NCI-H226 (cell line): Measurements from ENCODE around the gene AGAP3.

Experiments used
- DNase-seq: peaks from one replicate; pipeline ENCODE4 v3.0.0-alpha.2; 2015

Gene AGAP3

GRCh38 chr7:151057989-151058780 is 28.1 kb upstream of the AGAP3 start:
- DNase-seq = peak; percentile 100

GRCh38 chr7:151058781-151059366 is 27.4 kb upstream of the AGAP3 start:
- DNase-seq = no peak

- peak; percentile 82 for DNase-seq
Measured at GRCh38 chr7:151059367-151060112, 26.7 kb upstream of the AGAP3 start, which contains the start of gene SLC4A2. Gene SLC4A2 (plus strand): TSS chr7:151059589. CDS start chr7:151061988, 2,399 bp downstream.

GRCh38 chr7:151060113-151060415 is 26.2 kb upstream of the AGAP3 start:
- no peak for DNase-seq

DNA sequence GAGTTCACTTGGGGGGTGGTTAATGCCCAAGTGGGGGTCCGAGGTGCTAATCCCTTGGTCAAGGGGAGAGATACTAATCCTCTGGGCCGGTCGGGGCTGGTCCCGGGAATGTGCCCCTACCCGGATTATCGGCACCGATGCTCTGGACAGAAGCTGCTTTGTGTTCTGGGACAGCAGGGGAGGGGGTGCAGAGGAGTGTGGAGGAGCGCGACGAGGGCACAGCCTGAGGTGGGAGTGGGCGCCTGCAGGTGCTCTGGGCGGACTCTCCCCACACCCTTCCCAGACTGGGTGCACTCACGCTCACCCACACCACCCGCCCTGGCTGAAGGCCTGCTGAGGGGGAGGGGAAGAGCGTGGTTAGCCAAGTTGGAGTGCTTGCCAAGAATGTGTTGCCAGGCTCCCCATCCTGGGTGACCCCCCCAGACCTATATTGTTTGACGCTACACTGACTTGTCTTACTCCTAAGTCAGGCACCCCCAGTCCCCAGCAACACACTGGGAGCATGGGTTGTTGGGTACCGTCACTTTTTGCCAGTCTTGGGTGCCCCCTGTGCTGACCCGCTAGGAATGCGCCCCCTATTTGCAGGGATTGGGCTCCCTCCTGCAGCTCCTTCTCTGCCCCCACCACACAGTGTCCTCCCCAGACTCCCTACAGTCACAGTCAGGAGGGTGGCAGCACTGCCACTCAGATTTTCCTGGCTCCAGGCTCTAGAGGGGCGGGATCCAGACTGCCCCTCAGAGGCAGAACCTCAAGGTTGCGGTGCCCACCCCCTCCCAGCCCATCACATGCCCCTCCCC is 25.7 kb upstream of the AGAP3 start:
- peak; percentile 89 for DNase-seq

DNA sequence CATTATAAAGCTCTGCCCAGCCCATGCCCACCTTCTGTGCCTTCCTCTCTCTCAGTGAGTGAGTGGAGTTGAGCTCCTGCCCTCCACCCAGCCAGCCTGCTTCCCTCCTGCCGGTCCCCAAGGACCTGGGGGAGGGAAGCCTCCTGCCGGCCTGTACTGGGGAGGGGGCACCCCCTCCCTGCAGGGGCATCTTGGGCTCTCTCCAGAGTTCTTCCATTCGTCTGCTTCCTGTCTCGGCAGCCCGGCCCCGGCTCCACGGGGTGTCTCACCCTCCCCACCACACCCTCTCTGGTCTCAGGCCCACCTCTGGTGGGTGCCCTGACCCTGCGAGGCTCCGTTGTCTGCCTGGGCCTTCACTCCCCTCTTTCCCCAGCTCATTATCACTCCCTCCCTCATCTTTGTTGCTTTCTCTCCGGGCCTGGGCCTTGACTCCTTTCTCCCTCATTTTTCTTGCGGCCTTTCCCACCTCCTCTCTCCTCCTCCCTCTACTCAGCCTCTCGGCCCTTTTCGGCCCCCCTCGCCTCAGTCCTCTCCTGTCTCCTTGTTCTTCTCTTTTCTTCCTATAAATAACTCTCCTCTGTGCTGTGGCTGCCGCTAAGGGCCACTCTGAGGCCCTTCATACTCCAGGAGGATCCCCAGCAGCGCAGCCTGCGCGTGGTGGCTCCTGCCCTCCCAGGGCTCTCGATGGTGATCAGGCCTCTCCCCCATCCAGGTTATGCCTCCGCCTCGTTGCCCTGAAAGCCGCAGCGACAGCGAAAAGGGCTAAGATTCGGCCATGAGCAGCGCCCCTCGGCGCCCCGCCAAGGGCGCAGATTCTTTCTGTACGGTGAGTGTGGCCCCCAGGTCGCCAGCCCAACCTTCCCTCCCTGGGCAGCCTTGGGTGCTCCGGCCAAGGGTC is 24.8 kb upstream of the AGAP3 start:
- peak; percentile 71 for DNase-seq

- no peak for DNase-seq
Measured at GRCh38 chr7:151062111-151062398, 24.2 kb upstream of the AGAP3 start.

DNA sequence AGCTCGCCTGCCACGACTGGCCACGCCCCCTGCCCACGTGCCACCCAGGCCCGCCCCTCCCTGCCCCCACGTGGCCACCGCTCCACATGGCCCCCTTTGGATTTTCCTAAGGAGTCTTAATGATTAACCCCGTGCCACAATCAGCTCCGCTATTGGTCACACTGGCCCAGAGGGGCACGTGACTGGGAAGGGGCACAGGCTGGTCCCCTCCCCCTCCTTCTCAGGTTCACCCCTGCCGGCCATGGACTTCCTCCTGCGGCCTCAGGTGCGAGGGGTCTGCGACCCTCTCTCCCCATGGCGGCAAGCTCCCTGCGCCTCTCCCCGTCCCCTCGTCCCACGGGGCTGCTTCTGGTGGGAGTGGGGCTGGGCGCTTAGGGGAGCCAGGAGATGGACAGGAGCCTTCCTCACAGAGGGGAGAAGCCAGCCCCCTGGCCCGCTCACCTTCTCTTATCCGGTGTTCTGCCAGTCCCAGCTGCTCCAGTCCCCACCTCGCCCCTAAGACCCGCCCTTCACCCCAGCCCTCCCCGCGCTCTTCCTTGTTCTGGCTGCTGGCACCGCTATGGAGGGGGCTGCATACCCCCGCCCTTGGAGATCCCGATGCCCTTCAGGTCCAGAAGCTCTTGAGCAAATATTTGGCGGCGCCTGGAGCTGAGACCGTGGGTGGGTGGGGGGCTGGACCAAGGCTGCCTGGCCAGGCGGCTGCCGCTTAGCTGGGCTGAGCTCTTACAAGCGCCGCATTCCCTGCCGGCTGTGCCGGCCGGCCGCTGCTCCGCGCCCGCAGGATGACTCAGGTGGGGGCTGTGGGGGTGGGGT is 23.7 kb upstream of the AGAP3 start:
- DNase-seq = peak; percentile 72

DNA sequence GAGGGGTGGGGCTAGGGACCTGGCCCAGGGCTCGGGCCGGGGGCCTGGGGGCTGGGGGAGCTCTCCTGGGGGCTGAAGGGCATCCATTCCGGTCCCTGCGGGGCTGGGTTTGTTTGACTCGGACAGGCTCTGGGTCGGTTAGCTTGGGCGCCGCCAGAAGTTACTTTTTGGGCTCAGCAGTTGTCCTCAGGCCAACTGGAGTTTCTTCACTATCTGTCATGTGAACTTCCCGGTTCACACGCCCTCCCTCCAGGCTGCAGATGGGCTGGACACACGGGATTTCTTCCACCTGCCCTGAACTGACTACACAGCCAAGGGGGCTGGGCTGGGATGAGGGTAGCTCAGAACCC is 23.1 kb upstream of the AGAP3 start:
- peak; percentile 64 for DNase-seq

- no peak for DNase-seq
Measured at GRCh38 chr7:151064454-151064853, 21.8 kb upstream of the AGAP3 start.

GRCh38 chr7:151064993-151065392 is 21.3 kb upstream of the AGAP3 start:
- no peak for DNase-seq

GRCh38 chr7:151065516-151065915 is 20.8 kb upstream of the AGAP3 start:
- DNase-seq = no peak

DNA sequence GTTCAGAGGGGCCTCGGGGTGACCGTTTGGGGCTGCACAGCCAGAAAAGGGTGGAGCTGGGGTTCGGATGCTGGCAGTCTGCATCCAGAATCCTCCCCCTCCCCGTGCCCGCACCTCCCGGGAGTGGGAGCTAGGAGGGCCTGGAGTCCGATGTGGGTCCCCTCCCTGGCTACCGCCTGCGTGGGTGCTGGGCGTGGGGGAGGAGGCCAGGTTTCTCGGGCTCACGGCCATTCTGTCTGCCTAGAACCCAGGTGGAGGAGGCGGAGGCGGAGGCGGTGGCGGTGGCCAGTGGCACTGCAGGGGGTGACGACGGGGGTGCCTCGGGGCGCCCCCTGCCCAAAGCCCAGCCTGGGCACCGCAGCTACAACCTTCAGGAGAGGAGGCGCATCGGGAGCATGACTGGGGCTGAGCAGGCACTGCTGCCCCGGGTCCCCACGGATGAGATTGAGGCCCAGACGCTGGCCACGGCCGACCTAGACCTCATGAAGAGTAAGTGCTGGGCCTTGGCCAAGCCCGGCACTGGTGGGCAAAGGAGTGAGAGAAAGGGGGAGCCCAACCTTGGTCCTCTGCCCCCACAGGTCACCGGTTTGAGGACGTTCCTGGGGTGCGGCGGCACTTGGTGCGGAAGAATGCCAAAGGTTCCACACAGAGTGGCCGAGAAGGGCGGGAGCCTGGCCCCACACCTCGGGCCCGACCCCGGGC is 19.9 kb upstream of the AGAP3 start:
- no peak for DNase-seq

DNA sequence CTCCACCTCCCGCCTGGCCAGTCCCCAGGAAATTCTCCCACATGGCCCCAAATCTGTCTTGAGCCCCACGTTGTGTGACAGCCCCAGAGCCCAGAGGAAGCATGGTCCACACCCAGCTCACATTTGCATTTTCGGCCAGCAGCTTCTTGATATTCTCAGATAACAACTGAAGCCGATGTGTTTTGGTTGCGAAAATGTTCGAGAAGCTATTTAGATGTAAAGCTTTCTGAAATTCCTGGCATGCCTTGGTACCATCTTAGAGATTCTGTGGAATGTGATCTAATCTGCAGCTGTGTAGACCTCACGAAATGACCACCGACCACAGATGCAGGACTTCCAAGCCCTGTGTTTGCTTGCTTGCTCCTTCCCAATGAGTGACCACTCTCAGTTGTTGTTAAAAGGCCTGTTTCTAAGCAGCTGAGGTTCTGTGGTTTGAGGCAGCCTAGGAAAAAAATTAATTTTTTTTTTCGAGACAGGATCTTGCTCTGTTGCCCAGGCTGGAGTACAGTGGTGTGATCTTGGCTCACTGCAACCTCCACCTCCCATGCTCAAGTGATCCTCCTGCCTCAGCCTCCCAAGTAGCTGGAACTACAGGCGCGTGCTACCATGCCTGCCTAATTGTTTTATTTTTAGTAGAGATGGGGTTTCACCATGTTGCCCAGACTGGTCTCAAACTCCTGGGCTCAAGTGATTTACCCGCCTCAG is 18.1 kb upstream of the AGAP3 start:
- DNase-seq = peak; percentile 68

GRCh38 chr7:151069841-151070573 is 16.3 kb upstream of the AGAP3 start:
- DNase-seq = no peak

DNA sequence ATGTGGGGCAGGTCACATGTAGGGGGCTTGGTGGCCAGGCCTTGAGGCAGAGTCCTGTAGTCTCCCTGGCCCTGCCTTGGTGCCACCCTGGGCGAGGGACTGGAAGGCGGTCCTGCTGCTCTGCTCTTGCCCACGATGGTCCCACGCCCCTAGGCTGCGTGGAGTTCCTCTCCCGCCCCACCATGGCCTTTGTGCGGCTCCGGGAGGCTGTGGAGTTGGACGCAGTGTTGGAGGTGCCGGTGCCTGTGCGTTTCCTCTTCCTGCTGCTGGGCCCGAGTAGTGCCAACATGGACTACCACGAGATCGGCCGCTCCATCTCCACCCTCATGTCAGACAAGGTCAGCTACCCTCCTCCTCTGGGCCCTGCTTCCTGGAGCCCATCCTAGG is 15.7 kb upstream of the AGAP3 start:
- no peak for DNase-seq

GRCh38 chr7:151071032-151071866 is 15.0 kb upstream of the AGAP3 start:
- no peak for DNase-seq

GRCh38 chr7:151073990-151074389 is 12.3 kb upstream of the AGAP3 start:
- DNase-seq = no peak
